ENCODE measurements around the gene MAN2A2. TPM values are rescaled to one million over a fixed set of nuclear protein-coding genes. Genes with fewer than 3 reads are reported as not detected.

Gene MAN2A2
- total RNA-seq, 1 experiment from 2014 or later = 31.0 TPM

- Mint-ChIP-seq H3K9me3 (no peaks in the 10 kb centered on the region), H3K36me3 (no peaks in the 10 kb centered on the region), H3K4me1 (peaks cover 14% of the 10 kb centered on the region), H3K27ac (no peak overlapping the region), H3K4me3 (no peak overlapping the region), H3K27me3 (ENCODE audit: low read depth) (no peaks in the 10 kb centered on the region)
- DNase-seq (ENCODE audit: low spot score) (no peak), ATAC-seq (no peak)
- POLR2A ChIA-PET = interaction anchor here (0.6 to 1.0 kb wide), 2 partner anchors 10 to 50 kb away, joined by 3 to 4 read pairs; no protein-coding TSS in a partner anchor
- CTCF ChIA-PET = interaction anchor here (1.2 to 3.6 kb wide), 6 partner anchors 12 to 588 kb away, joined by 3 to 21 read pairs (median 4); partner anchors contain the start of genes HDDC3 and MAN2A2
- TF ChIP-seq FOXP1 (CRISPR knock-in tag; IDR thresholded peaks at IDR 0.05; ENCODE audit: borderline replicate concordance) = no peak
- no peak for TF ChIP-seq ZBTB43 (CRISPR knock-in tag; IDR thresholded peaks at IDR 0.05)
- TF ChIP-seq NFE2L1 (CRISPR knock-in tag; IDR thresholded peaks at IDR 0.05) = no peak
- TF ChIP-seq SMAD3 (CRISPR knock-in tag; IDR thresholded peaks at IDR 0.05; ENCODE audit: borderline replicate concordance) = no peak
- TF ChIP-seq RORB (CRISPR knock-in tag; IDR thresholded peaks at IDR 0.05) = no peak
- no peak for TF ChIP-seq PRDM15 (CRISPR knock-in tag; IDR thresholded peaks at IDR 0.05)
- TF ChIP-seq E2F1 (CRISPR knock-in tag; IDR thresholded peaks at IDR 0.05) = no peak
- TF ChIP-seq ARID4B (CRISPR knock-in tag; IDR thresholded peaks at IDR 0.05; ENCODE audit: borderline replicate concordance) = no peak
- TF ChIP-seq RELA (CRISPR knock-in tag; IDR thresholded peaks at IDR 0.05; ENCODE audit: borderline replicate concordance) = no peak
- no peak for TF ChIP-seq EMX1 (CRISPR knock-in tag; IDR thresholded peaks at IDR 0.05)
- no peak for TF ChIP-seq E2F5 (CRISPR knock-in tag; IDR thresholded peaks at IDR 0.05)
- no peak for TF ChIP-seq CREB1 (CRISPR knock-in tag; IDR thresholded peaks at IDR 0.05)
- TF ChIP-seq ZNF232 (CRISPR knock-in tag; IDR thresholded peaks at IDR 0.05) = no peak
- no peak for TF ChIP-seq ZNF416 (CRISPR knock-in tag; IDR thresholded peaks at IDR 0.05)
- no peak for TF ChIP-seq ZNF423 (CRISPR knock-in tag; IDR thresholded peaks at IDR 0.05)
- TF ChIP-seq JUN (CRISPR knock-in tag; IDR thresholded peaks at IDR 0.05) = no peak
- TF ChIP-seq ZNF121 (CRISPR knock-in tag; IDR thresholded peaks at IDR 0.05) = no peak
- no peak for TF ChIP-seq FOXK1 (CRISPR knock-in tag; IDR thresholded peaks at IDR 0.05)
- TF ChIP-seq IRF1 (CRISPR knock-in tag; IDR thresholded peaks at IDR 0.05) = no peak
- no peak for TF ChIP-seq ZNF317 (CRISPR knock-in tag; IDR thresholded peaks at IDR 0.05; ENCODE audit: borderline replicate concordance, low read depth)
Measured at GRCh38 chr15:90889313-90889730, 13.8 kb upstream of the MAN2A2 start.

Measured in WTC11 (cell line).